Gastroesophageal sphincter (tissue), 3 donors: ENCODE data around the gene REC8.

Experiments used
- EP300 ChIP-seq: sonication (generic); formaldehyde crosslinking; IDR thresholded peaks from one replicate; pipeline ENCODE4 v1.6.1; 2017; ENCODE audit warnings: antibody characterized with exemption, mild to moderate bottlenecking
- POLR2A ChIP-seq, 2 donors: fragments of 450-650 bp; IDR thresholded peaks; one replicate each; pipeline ENCODE4 v1.6.1; 2017; ENCODE audit warnings: antibody characterized with exemption in 2 of 2, mild to moderate bottlenecking in 2 of 2, moderate library complexity in 1 of 2
- POLR2AphosphoS5 ChIP-seq: sonication (generic); formaldehyde crosslinking; IDR thresholded peaks from one replicate; pipeline ENCODE4 v1.6.1; 2017; ENCODE audit warnings: antibody characterized with exemption
- TF ChIP-seq, protein P1 (sequence below), 4 experiments: fragments of 200-600 bp in 2 of 4; fragments of 450-650 bp in 2 of 4; sonication (generic) in 1 of 4; IDR thresholded peaks; one replicate each; pipeline ENCODE4 v1.5.1; 2017 to 2019; ENCODE audit warnings: antibody characterized with exemption in 4 of 4, mild to moderate bottlenecking in 2 of 4, moderate library complexity in 2 of 4

- TF ChIP-seq, protein P1, sequence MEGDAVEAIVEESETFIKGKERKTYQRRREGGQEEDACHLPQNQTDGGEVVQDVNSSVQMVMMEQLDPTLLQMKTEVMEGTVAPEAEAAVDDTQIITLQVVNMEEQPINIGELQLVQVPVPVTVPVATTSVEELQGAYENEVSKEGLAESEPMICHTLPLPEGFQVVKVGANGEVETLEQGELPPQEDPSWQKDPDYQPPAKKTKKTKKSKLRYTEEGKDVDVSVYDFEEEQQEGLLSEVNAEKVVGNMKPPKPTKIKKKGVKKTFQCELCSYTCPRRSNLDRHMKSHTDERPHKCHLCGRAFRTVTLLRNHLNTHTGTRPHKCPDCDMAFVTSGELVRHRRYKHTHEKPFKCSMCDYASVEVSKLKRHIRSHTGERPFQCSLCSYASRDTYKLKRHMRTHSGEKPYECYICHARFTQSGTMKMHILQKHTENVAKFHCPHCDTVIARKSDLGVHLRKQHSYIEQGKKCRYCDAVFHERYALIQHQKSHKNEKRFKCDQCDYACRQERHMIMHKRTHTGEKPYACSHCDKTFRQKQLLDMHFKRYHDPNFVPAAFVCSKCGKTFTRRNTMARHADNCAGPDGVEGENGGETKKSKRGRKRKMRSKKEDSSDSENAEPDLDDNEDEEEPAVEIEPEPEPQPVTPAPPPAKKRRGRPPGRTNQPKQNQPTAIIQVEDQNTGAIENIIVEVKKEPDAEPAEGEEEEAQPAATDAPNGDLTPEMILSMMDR (IDR thresholded peaks at IDR 0.05): no peak
- TF ChIP-seq POLR2A (IDR thresholded peaks at IDR 0.05): no peak
- no peak for TF ChIP-seq EP300
- no peak for TF ChIP-seq POLR2AphosphoS5
Observed at GRCh38 chr14:24138396-24139271, 33.2 kb upstream of the REC8 start.
